22Rv1 (cell line): ENCODE data around the gene TBCB.
"Not testable (repeated sequence)": the region's sequence is repeated elsewhere in the genome, so short reads cannot be mapped to it uniquely, and the experiment has no call there.

ENCODE experiments used
- H3K27ac ChIP-seq: fragments of 450-650 bp; 2 replicates; pipeline ENCODE4 v1.5.1; 2017
- ZFX ChIP-seq: fragments of 450-650 bp; IDR thresholded peaks from 2 replicates; pipeline ENCODE4 v1.6.1; 2017; ENCODE audit warnings: antibody characterized with exemption, borderline replicate concordance
- TF ChIP-seq, protein P1 (sequence below): fragments of 450-650 bp; IDR thresholded peaks from 2 replicates; pipeline ENCODE4 v1.5.1; 2017; ENCODE audit warnings: mild to moderate bottlenecking

TBCB gene

DNA sequence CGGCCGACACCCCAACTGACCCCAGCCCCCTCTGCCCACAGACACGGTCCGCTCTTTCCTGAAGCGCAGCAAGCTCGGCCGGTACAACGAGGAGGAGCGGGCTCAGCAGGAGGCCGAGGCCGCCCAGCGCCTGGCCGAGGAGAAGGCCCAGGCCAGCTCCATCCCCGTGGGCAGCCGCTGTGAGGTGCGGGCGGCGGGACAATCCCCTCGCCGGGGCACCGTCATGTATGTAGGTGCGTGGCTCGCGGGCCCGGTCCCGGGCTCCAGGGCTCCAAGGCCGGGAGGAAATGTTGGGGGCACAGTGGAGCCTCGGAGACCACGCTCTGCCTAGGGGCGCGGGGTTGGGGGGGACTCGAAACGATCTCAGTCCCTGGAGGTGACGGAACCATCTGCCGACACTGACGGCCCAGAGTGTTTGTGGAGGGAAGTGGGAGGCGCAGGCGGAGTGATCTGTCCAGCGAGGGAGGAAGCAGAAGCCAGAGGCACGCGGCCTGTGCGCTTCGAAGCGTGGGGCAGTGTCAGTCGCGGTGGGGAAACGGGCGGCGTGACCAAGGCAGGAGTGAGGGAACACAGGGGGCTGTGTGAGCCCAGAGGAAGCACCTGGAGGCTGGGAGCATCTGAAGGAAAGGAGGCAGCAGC is 6.3 kb downstream of the TBCB start:
- H3K27ac ChIP-seq, result no peak overlapping the region
- no peak for TF ChIP-seq ZFX
- TF ChIP-seq, protein P1, sequence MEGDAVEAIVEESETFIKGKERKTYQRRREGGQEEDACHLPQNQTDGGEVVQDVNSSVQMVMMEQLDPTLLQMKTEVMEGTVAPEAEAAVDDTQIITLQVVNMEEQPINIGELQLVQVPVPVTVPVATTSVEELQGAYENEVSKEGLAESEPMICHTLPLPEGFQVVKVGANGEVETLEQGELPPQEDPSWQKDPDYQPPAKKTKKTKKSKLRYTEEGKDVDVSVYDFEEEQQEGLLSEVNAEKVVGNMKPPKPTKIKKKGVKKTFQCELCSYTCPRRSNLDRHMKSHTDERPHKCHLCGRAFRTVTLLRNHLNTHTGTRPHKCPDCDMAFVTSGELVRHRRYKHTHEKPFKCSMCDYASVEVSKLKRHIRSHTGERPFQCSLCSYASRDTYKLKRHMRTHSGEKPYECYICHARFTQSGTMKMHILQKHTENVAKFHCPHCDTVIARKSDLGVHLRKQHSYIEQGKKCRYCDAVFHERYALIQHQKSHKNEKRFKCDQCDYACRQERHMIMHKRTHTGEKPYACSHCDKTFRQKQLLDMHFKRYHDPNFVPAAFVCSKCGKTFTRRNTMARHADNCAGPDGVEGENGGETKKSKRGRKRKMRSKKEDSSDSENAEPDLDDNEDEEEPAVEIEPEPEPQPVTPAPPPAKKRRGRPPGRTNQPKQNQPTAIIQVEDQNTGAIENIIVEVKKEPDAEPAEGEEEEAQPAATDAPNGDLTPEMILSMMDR, result no peak

DNA sequence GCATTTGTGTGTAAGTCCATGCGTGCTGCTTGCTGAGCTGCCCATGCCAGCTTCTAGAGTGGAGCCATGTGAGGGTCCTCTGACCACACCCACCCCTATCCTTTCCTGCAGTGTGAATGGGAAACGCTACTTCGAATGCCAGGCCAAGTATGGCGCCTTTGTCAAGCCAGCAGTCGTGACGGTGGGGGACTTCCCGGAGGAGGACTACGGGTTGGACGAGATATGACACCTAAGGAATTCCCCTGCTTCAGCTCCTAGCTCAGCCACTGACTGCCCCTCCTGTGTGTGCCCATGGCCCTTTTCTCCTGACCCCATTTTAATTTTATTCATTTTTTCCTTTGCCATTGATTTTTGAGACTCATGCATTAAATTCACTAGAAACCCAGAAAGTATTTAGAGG is 10.3 kb downstream of the TBCB start:
- TF ChIP-seq ZFX, result no peak
- TF ChIP-seq, protein P1, result no peak
- peak overlapping the region; percentile 1; the same call in 1 of the 2 replicates for H3K27ac ChIP-seq

DNA sequence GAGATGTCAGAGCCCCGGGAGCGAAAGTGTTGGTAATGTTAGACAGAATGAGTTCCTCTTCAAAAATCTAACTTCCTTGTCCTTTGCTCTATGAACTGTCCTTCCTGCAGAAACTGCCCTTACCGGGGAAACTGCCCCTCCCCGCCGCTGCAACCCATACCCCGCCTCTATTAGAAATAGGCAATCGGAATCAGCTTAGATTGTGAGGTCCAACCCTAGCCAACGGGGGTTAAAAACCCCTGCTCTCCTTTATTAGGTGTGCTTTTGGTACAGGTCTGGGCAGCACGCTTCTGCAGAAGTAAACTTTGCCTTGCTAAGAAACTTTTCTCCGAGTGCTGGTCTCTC is 13.1 kb downstream of the TBCB start:
- H3K27ac ChIP-seq, result peak overlapping the region; percentile 99
- no peak for TF ChIP-seq ZFX
- TF ChIP-seq, protein P1, result no peak

DNA sequence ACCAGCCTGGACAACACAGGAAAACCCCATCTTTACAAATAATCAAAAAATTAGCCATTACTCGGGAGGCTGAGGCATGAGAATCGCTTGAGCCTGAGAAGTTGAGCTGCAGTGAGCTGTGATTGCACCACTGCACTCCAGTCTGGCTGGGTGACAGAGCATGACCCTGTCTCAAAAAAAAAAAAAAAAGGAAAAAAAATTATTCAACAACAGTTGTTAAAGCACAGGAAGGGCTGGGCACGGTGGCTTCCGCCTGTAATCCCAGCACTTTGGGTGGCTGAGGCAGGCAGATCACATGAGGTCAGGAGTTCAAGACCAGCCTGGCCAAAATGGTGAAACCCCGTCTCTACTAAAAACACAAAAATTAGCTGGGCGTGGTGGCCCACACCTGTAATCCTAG is 16.0 kb downstream of the TBCB start:
- H3K27ac ChIP-seq, result not testable (repeated sequence)

DNA sequence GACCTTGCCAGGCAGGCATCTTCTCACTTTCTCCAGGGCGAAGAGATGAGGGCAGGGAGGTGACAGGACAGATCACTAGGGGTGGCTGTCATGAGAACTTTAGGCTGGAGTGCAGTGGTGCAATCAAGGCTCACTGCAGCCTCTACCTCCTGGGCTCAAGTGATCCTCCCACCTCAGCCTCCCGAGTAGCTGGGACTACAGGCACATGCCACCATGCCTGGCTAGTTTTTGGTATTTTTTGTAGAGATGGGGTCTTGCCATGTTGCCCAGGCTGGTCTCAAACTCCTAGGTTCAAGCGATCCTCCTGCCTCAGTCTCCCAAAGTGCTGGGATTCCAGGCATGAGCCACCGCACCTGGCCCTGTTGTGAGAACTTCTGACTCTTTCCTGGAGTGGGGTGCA is 19.6 kb downstream of the TBCB start:
- not testable (repeated sequence) for H3K27ac ChIP-seq

DNA sequence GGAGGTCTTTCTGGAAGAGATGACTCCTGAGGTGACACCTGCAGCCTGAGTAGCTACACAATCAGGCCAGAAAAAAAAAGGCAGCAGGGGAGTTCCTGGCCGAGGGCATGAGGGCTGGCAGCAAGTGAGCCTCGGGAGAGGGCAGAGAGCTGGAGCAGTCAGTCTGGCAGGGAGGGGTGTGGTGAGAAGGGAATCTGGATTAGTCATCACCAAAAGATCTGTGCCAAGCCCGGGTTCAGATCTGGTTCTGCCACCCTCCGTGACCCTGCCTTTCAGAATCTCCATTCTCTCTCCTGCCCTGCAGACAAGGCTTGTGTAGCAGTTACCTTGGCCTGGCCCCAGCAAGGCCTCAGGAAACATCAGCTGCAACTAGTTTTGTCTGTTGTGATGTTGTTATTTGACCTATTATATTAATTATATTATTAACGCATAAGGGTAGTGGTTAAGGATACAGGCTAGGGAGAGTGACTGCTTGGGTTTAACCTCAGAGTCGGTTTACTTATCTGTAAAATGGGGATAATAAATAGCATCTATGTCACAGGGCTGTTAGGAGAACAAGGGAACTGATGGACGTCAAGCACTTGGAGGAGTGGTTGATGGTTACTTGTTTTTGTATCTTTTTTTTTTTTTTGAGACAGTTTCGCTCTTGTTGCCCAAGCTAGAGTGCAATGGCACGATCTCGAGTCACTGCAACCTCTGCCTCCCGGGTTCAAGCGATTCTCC is 21.9 kb downstream of the TBCB start:
- no peak for TF ChIP-seq ZFX
- TF ChIP-seq, protein P1, result no peak
- H3K27ac ChIP-seq, result peak overlapping the region; percentile 99

DNA sequence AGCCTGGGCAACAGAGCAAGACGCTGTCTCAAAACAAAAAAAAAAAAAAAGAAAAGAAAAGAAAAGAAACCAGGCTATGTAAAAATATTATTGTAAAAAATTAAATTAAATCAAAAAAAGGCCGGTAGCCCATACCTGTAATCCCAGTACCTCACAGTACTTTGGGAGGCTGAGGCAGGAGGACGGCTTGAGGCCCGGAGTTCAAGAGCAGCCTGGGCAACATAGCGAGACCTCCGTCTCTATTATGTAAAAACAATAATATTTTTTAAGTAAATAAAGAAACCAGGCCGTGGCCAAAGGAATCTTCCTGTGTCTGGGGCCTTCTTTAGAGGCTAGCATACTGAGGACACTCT is 23.8 kb downstream of the TBCB start:
- H3K27ac ChIP-seq, result peak overlapping the region; percentile 99
- TF ChIP-seq, protein P1, result no peak
- no peak for TF ChIP-seq ZFX

DNA sequence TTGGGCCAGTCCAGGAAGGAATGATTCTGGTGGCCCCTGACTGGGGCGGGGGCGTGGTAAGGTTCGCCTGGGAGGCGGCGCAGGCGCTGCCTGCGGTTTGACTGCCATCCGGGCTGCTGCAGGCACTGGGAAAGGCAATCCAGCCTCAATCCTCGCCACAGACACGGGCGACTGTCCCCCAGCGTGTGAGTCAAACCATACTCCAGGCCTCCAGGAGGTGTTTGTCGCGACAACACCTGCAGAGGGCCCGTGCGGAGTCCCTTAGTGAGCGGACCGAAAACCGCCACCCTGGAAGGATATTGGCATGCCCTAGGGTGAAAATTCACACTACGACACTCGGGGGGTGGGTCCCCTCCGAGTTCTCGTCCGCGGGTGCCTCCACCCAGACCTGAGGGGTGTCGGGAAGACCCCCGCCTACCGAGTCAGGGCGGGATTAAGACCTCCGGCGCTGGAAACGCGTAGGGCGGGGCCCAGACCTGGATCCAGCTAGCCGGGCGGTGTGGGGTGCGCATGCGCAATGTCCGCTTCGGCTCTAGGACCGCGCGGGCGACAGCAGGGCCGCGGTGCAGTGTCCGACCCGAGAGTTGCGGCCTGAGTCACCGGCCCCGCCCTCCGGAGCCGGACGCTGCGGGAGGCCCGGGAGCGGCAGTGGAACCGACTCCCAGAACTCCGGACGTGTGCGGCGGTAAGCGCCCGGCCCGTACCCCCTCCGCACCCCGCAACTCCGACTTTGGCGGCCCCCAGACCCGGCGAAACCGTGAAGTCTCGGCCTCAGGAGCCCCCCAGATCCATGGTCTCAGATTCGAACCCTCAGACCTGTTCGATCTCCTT is 24.4 kb downstream of the TBCB start, which contains the start of gene CAPNS1:
TSS of gene CAPNS1 (plus strand) at position 594 of the 831 bp plus-strand sequence. CDS start 946 bp downstream, outside the sequence.
- TF ChIP-seq, protein P1, result peak; percentile 18; the same call in 1 of the 2 replicates
- no peak for TF ChIP-seq ZFX
- peak within 1 kb of the TSS; percentile 99 for H3K27ac ChIP-seq
